ENCODE data around the gene HYLS1.

HYLS1 gene

GRCh38 chr11:125945797-125946520 is 58.5 kb downstream of the HYLS1 start, which contains the start of gene VSIG10L2:
Gene VSIG10L2 (plus strand): TSS chr11:125946044. CDS start chr11:125946056, 12 bp downstream.
- Histone ChIP-seq H3K4me3 (ENCODE audit: low read length) (no peak within 1 kb of the TSS), H3K9me3 (ENCODE audit: control insufficient read depth, insufficient read depth, low read length) (no peaks in the 10 kb centered on the region), H3K27ac (ENCODE audit: low read depth, low read length) (no peak within 1 kb of the TSS), H3K36me3 (ENCODE audit: control insufficient read depth, low read length) (no peaks in the 10 kb centered on the region), H3K79me2 (ENCODE audit: control insufficient read depth, low read length) (no peaks in the 10 kb centered on the region), H3K27me3 (ENCODE audit: control insufficient read depth, low read length) (no peaks in the 10 kb centered on the region; the same call in 1 of the 2 replicates), H3K9me2 (replicated peaks; ENCODE audit: control insufficient read depth, low read length) (no peaks in the 10 kb centered on the region), H3K4me1 (ENCODE audit: control insufficient read depth, low read length) (no peaks in the 10 kb centered on the region), H4K20me1 (ENCODE audit: control insufficient read depth, insufficient read depth, low read depth, low read length) (no peaks in the 10 kb centered on the region), H3K4me2 (ENCODE audit: low read length) (no peak within 1 kb of the TSS), H3F3A (ENCODE audit: control insufficient read depth, insufficient read depth) (no peaks in the 10 kb centered on the region)
- TF ChIP-seq EZH2phosphoT487 (IDR thresholded peaks at IDR 0.05; ENCODE audit: borderline replicate concordance, low read length) (no peak), CTCF (IDR thresholded peaks at IDR 0.05; ENCODE audit: low read depth, low read length, poor library complexity, severe bottlenecking) (no peak)

DNA sequence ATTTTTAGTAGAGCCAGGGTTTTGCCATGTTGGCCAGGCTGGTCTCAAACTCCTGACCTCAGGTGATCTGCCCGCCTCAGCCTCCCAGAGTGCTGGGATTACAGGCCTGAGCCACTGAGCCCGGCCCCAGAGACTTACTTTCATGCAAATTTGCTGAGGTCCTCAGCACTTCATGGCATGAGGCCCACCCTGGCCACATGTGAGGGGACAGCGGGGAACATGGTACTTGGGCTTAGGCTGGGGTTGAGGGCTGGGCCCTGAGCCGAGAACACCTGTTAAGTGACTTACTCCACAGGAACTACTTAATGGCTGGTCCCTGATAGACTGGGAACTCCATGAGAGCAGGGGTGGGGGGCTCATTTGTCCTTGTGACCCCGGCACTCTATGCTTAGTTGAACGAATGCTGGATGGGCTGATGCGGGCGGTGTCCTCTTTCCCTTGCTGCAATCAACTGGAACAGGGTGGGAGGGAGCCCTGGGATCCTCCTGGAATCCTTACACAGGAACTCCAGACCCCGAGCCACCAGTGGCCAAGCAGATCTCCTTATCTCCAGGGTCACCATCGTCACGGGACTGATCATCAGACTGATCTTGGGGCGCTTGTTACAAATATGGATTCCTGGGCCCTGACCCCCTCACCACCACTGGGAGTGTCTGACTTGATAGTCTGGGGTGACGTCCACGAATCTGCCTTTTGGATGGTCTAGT is 59.4 kb downstream of the HYLS1 start:
- Histone ChIP-seq H3K4me3 (ENCODE audit: low read length) (no peak overlapping the region), H3K9me2 (replicated peaks; ENCODE audit: control insufficient read depth, low read length) (no peaks in the 10 kb centered on the region), H3K36me3 (ENCODE audit: control insufficient read depth, low read length) (no peaks in the 10 kb centered on the region), H3F3A (ENCODE audit: control insufficient read depth, insufficient read depth) (no peaks in the 10 kb centered on the region), H3K4me1 (ENCODE audit: control insufficient read depth, low read length) (no peaks in the 10 kb centered on the region), H3K27me3 (ENCODE audit: control insufficient read depth, low read length) (no peaks in the 10 kb centered on the region; the same call in 1 of the 2 replicates), H3K4me2 (ENCODE audit: low read length) (no peak overlapping the region), H3K9me3 (ENCODE audit: control insufficient read depth, insufficient read depth, low read length) (no peaks in the 10 kb centered on the region), H4K20me1 (ENCODE audit: control insufficient read depth, insufficient read depth, low read depth, low read length) (no peaks in the 10 kb centered on the region), H3K79me2 (ENCODE audit: control insufficient read depth, low read length) (no peaks in the 10 kb centered on the region), H3K27ac (ENCODE audit: low read depth, low read length) (no peak overlapping the region)
- TF ChIP-seq CTCF (IDR thresholded peaks at IDR 0.05; ENCODE audit: low read depth, low read length, poor library complexity, severe bottlenecking) (no peak), EZH2phosphoT487 (IDR thresholded peaks at IDR 0.05; ENCODE audit: borderline replicate concordance, low read length) (no peak)

DNA sequence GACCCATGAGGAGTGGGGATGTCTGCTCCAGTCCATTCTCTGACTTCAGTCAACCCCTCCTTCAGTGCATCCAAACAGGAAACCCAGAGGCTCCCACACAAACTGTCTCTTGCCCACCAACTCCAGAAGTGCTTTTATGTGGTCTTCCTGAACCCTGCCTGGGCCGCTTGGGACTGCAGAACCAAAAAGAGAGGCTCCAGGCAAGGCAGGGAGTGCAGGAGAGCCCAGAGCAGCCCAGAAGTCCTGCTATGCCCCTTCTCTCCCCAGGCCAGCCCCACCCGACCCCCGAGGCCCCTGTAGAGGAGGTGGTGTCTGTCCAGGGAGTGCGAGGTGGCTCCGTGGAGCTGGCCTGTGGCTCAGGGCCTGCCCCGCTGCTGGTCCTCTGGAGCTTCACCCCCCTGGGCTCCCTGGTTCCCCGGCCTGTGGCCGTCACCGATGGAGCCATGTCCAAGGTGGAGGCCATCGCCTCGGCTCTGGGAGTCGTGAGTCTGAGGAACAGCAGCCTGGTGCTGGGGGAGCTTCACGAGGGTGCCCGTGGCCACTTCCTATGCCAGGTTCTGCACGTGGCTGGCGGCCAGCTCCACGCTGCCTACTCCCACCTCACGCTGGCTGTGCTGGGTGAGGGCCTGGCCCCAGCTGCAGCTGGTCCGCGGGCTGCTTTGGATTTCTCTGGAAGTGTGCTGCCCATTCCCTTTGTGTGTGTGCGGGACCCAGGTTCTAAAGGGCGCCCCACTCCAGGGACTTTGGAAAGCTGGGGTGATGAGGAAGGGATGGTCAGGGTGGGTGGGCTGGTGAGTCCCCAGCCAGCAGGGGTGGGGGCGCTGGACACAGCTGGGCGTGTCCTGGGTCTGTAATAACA is 60.2 kb downstream of the HYLS1 start:
- Histone ChIP-seq H3F3A (ENCODE audit: control insufficient read depth, insufficient read depth) (no peaks in the 10 kb centered on the region), H3K79me2 (ENCODE audit: control insufficient read depth, low read length) (no peaks in the 10 kb centered on the region), H3K9me2 (replicated peaks; ENCODE audit: control insufficient read depth, low read length) (no peaks in the 10 kb centered on the region), H3K4me1 (ENCODE audit: control insufficient read depth, low read length) (no peaks in the 10 kb centered on the region), H3K4me2 (ENCODE audit: low read length) (no peak overlapping the region), H3K27me3 (ENCODE audit: control insufficient read depth, low read length) (no peaks in the 10 kb centered on the region; the same call in 1 of the 2 replicates), H3K9me3 (ENCODE audit: control insufficient read depth, insufficient read depth, low read length) (no peaks in the 10 kb centered on the region), H3K27ac (ENCODE audit: low read depth, low read length) (no peak overlapping the region), H4K20me1 (ENCODE audit: control insufficient read depth, insufficient read depth, low read depth, low read length) (no peaks in the 10 kb centered on the region), H3K36me3 (ENCODE audit: control insufficient read depth, low read length) (no peaks in the 10 kb centered on the region), H3K4me3 (ENCODE audit: low read length) (no peak overlapping the region)
- no peak for TF ChIP-seq CTCF (IDR thresholded peaks at IDR 0.05; ENCODE audit: low read depth, low read length, poor library complexity, severe bottlenecking)
- TF ChIP-seq EZH2phosphoT487 (IDR thresholded peaks at IDR 0.05; ENCODE audit: borderline replicate concordance, low read length) = no peak

Measured in DOHH2 (cell line).